Activated T-cell treated with anti-CD3 and anti-CD28 coated beads for 24 hours (primary cell): Measurements from ENCODE around the gene UBE2L6.

Experiments
- DNase-seq: peaks from one replicate; pipeline ENCODE4 v3.0.0-alpha.2; 2020; ENCODE audit warnings: low read depth

The UBE2L6 gene

GRCh38 chr11:57567515-57568329 lies at the start of gene UBE2L6:
UBE2L6 (minus strand) TSS chr11:57567672; CDS start chr11:57567611, 61 bp downstream.
- peak; percentile 46 for DNase-seq

GRCh38 chr11:57616595-57616994 lies 49.1 kb upstream of the UBE2L6 start:
- no peak for DNase-seq

- no peak for DNase-seq
Observed at GRCh38 chr11:57615308-57615707, 47.8 kb upstream of the UBE2L6 start.

GRCh38 chr11:57614234-57614772 lies 46.8 kb upstream of the UBE2L6 start:
- DNase-seq, result no peak

DNA sequence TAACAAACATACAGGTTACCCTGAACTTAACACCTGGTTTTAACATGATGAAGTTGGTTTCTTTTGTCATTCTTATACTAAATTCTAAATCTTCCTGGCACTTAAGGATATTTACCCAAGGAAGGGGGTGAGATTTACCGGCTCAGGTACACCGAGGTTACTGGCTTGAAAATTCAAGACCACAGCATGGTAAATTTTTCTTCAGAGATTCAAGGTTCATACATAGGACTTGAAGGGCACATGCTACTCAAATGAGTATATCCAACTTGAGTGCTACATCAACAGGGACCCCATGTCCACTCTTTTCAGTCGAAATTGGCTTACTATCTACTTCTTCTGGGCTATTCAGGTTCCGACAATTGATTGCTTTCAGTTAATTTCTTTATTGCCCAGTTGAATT lies 42.7 kb upstream of the UBE2L6 start:
- no peak for DNase-seq

- DNase-seq, result no peak
Observed at GRCh38 chr11:57605028-57605420, 37.6 kb upstream of the UBE2L6 start.

DNA sequence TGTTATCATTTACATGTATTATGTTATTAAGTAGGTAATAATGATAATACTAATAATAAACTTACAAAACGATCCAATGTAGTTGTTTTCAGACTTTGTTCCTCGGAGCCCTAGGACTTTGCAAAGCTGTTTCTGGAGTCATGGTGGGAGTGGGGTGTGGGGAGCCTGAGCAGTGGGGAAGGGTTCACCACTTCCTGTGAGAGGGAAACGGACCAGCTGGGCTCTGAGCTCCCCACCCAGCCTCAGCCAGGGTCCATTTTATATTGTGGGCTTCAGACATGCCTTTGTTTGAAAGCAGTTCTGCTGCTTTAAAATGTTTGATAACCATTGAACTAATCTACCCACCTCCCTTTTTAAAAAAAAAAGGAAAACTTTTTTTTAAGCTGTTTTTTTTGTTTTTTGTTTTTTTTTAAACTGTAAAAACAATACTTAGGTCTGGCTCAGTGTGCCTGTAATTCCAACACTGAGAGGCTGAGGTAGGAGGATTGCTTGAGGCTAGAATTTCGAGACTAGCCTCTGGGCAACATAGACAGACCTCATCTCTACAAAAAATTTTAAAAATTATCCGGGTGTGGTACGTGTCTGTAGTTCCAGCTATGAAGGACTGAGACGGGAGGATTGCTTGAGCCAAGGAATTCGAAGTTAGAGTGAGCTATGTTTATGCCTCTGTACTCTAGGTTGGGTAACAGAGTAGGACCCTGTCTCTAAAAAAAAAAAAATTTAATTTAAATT lies 37.0 kb upstream of the UBE2L6 start:
- DNase-seq, result no peak

DNA sequence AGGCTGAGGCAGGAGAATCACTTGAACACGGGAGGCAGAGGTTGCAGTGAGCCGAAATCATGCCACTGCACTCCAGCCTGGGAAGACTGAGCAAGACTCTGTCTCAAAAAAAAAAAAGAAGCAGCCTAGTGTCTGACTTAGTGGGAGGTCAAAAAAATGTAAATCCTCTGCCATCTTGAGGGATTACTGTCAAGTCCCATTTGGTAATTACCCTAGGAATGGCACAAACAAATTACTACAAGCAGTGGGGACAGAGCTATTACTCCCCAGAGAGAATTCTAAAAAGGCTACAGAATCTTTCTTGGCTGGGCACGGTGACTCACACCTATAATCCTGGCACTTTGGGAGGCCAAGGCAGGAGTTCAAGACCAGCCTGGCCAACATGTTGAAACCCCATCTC lies 33.8 kb upstream of the UBE2L6 start:
- DNase-seq, result no peak

GRCh38 chr11:57599381-57599780 lies 31.9 kb upstream of the UBE2L6 start:
- DNase-seq, result no peak

GRCh38 chr11:57598831-57599155 lies 31.3 kb upstream of the UBE2L6 start:
- no peak for DNase-seq

- DNase-seq, result no peak
Observed at GRCh38 chr11:57597916-57598830, 30.7 kb upstream of the UBE2L6 start.

DNA sequence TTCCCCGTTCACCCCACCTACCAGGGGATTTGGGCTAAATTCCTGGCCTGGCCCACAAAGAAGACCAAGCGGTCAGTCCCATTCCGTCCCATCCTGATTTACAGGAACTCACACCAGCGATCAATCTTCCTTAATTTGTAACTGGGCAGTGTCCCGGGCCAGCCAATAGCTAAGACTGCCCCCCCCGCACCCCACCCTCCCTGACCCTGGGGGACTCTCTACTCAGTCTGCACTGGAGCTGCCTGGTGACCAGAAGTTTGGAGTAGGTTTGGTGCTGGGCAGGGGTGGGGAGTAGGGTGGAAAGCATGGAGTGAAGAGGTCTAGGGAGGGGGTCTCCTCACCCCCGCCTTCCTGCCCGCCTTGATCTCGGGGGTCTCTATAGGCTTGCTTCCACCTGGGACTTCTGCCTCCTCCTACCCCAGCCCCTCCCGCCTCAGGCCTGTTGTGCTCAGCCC lies 30.0 kb upstream of the UBE2L6 start, which contains the start of gene SERPING1:
SERPING1 (plus strand) TSS at position 225 of the 455 bp plus-strand sequence. CDS start 586 bp downstream, outside the sequence.
- DNase-seq, result no peak

DNA sequence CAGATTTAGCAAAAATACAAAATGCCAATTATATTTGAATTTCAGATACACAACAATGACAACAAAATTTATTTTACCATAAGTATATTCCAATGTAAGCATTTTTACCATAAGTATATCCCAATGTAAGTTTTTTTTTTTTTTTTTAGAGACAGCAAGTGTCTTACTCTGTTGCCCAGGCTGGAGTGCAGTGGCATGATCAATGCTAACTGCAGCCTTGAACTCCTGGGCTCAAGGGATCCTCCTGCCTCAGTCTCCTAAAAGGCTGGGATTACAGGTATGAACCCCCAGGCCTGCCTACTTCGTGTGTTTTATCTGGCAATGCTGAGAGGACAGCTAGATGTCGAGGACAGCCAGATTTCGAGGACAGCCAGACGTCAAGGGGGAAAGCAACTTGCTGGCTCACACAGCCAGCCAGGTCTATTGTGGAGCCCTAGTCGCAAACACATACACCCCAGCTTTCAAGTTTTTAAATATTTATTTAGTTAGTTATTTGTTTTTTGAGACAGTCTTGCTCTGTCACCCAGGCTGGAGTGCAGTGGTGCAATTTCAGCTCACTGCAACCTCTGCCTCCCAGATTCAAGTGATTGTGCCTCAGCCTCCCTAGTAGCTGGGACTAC lies 28.9 kb upstream of the UBE2L6 start:
- DNase-seq, result no peak

DNA sequence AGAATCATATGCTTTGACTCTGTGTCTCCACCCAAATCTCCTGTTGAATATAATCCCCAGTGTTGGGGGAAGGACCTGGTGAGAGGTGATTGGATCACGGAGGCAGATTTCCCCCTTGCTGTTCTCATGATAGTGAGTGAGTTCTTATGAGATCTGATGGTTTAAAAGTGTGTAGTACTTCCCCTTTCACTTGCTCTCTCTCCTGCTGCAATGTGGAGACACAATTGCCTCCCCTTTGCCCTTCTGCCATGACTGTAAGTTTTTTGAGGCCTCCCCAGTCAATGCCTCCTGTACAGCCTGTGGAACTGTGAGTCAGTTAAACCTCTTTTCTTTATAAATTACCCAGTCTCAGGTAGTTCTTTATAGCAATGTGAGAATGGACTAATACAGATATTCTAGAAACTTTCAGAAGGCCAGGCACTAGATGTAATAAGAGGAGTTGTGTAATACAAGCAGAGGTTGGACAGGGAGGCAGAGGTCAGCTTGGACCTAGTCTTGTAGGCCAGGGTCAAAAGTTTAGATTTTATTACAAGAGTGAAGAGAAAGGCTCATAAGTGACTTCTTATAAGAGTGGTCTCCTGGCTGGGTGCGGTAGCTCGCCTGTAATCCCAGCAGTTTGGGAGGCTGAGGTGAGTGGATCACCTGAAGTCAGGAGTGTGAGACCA lies 20.7 kb upstream of the UBE2L6 start:
- DNase-seq, result no peak

DNA sequence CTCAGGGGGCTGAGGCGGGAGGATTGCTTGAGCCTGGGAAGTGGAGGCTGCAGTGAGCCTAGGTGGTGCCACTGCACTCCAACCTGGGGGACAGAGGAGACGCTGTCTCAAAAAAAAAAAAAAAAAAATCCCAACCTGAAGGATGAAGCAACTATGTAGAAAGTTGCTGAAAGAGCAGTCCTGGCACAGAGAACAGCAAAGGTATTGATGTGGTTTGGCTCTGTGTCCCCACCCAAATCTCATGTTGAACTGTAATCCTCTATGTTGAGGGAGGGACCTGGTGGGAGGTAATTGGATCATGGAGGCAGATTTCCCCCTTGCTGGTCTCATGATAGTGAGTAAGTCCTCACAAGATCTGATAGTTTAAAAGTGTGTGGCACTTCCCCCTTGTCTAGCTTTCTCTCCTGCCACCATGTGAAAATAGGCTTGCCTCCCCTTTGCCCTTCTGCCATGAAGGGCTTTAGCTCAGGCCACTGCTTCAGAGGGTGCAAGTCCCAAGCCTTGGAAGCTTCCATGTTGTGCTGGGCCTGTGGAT lies 19.3 kb upstream of the UBE2L6 start:
- DNase-seq, result no peak

DNA sequence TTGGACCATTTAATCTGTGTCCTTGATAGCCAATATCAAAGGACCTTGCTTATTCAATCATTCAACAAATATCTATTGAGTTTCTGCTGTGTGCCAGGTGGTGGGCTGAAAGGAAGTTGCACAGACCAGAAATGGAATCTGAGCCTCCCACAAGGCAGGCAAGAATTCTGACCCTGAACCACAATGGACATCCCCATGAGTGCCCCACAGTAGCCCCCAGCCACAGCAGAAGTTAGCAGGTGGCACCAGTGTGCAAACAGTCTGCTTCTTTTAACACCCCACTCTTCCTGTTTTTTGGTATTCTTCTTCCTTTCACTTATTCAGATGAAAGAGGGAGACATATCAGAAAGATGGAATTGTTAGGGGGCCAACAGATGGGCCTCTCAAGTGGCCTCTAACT lies 17.8 kb upstream of the UBE2L6 start:
- no peak for DNase-seq

GRCh38 chr11:57584341-57584740 lies 16.9 kb upstream of the UBE2L6 start:
- no peak for DNase-seq

DNA sequence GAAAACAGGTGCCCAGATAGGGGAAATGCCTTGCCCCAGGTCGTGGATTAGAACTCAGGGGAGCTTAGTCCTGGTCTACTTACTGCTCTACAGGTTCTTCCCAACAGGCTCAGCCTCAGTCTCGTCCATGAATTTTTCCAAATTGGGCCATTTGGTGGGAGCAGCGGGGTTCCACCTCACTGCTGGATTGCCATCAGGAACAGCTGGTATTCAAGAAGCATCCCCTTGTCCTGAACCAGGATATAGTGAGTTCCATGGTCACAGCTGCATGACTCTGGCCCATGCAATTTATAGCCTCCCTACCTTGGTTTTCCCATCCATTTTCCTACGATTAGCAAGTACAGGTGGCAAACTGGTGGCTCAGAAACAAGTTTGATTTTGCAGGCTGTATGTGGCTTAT lies 6.6 kb upstream of the UBE2L6 start:
- DNase-seq, result no peak

- DNase-seq, result no peak
Observed at GRCh38 chr11:57571606-57572005, 4.1 kb upstream of the UBE2L6 start.

- peak; percentile 83 for DNase-seq
Observed at GRCh38 chr11:57568330-57568766, 876 bp upstream of the UBE2L6 start.
